ENCODE results near the gene SPG7.
"Not testable (repeated sequence)": the region's sequence is repeated elsewhere in the genome, so short reads cannot be mapped to it uniquely, and the experiment has no call there.

SPG7 gene

GRCh38 chr16:89581861-89582563, 73.8 kb downstream of the SPG7 start:
- DNase-seq = no peak

DNA sequence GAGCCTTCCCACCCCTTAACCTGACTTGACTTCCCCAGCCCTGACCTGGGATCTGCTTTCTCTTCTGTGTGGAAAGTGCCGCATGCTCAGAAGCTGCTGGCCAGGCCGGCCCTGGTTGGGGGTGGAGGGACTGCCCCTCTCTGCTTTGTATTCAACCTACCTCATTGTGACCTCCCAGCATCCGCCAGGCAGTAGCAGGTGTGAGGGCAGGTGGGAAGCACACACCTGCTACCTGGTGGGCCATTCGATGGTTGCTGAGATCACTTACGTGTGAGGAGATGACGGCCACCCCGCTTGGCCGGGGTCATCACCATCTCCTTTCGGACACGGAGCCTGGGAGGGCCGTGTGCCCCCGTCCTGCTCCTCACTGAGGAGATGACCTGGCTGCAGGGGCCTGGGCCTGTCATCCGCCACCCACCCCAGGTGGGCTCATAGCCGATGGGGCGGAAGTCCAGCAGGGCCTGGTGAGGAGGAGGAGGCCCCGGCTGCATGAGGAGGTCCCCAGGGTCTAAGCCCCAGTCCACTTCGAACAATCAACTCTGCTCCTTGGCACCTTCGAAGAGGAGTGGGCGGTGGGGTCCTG, 74.5 kb downstream of the SPG7 start:
- no peak for DNase-seq

GRCh38 chr16:89583197-89583894, 75.1 kb downstream of the SPG7 start:
- DNase-seq = no peak

GRCh38 chr16:89583895-89584644, 75.9 kb downstream of the SPG7 start:
- DNase-seq = no peak

DNA sequence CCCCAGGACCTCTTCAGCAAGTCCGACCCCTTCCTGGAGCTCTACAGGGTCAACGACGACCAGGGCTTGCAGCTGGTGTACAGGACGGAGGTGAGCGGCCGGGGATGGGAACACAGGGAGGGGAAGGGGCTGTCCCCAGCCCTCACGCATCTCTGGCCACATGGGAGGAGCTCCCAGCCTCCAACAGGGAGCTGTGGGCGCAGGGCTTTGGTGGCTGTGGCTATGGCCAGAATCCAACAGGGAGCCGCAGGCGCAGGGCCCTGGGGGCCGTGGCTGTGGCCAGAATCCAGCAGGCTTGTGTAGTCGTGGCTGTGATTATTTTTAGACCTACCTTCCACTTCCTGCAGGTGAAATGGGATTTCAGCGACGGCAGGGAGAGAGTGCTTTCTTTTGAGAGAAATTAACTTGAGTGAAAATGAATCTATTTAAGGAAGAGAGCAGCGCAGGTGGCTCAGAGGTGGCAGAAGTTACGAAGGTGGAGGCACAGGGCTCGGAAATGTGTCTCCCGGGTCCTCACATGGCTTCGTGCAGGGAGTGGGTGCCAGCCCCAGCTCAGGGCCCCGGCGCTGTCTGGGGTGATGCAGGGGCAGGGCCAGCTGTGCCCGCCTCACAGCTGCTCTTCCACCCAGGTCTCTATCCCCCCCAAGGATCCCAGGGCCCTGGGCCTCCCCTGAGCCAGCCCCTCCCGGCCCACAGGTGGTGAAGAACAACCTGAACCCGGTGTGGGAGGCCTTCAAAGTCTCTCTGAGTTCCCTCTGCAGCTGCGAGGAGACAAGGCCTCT, 76.8 kb downstream of the SPG7 start:
- no peak for DNase-seq

DNA sequence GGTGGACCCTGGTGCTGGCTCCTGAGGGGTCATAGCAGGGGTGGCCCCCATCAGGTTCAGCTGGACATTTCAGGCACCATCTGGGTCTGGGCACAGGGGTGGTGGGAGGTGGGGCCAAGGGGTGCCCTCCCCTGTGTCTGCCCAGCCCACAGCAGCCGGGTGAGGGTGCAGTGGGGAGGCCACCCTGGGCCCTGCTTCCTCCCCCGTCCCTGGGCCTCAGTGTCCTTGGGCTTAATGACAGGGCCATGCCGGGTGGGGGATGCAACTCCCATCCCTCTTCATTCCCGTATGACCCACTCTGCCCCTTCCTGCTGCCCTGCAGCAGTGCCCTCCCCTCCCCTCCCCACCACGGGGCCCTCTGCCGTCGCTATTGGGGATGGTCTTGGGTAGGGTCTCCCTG, 78.0 kb downstream of the SPG7 start:
- no peak for DNase-seq

GRCh38 chr16:89586853-89587252, 78.7 kb downstream of the SPG7 start:
- DNase-seq = no peak

DNA sequence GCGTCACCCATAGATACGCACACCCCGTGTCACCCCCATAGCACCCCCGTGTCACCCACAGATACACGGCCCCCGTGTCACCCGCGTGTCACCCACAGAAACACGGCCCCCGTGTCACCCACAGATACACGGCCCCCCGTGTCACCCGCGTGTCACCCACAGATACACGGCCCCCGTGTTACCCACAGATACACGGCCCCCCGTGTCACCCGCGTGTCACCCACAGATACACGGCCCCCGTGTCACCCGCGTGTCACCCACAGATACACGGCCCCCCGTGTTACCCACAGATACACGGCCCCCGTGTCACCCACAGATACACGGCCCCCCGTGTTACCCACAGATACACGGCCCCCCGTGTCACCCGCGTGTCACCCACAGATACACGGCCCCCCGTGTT, 79.5 kb downstream of the SPG7 start:
- DNase-seq = not testable (repeated sequence)

GRCh38 chr16:89588413-89589109, 80.4 kb downstream of the SPG7 start:
- DNase-seq = no peak

DNA sequence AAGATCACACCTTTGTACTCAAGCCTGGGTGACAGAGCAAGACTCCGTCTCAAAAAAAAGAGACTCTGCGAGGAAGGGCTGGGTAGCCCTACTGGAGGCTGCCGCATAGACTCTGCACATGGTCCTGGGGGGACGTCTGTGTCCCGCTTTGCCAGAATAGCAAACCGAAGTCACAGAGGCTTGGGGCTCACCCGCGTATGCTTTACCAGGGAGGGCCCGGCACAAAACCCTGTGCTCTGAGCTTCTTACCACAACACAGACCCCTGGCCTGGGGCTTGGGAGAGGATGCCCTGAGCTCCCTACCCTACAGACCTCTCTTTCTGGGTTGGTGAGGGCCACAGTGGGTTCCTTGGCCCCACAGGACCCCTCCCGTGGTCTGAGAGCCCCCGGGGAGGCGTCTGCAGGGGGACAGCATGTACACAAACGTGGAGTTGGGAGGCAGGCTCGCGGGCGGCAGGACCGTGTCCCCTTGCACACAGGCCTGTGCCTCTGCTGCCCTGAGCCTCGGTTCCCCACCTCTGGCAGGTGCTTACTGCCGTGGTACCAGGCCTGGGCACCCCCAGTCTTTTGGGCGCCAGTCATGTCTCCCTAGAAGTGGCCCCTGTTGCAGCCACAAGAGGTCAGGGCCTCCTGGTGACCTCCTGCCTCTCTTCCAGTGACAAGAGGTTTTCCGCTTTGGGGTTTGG, 81.2 kb downstream of the SPG7 start:
- no peak for DNase-seq

GRCh38 chr16:89593841-89594240, 85.6 kb downstream of the SPG7 start:
- DNase-seq = peak; percentile 48

DNA sequence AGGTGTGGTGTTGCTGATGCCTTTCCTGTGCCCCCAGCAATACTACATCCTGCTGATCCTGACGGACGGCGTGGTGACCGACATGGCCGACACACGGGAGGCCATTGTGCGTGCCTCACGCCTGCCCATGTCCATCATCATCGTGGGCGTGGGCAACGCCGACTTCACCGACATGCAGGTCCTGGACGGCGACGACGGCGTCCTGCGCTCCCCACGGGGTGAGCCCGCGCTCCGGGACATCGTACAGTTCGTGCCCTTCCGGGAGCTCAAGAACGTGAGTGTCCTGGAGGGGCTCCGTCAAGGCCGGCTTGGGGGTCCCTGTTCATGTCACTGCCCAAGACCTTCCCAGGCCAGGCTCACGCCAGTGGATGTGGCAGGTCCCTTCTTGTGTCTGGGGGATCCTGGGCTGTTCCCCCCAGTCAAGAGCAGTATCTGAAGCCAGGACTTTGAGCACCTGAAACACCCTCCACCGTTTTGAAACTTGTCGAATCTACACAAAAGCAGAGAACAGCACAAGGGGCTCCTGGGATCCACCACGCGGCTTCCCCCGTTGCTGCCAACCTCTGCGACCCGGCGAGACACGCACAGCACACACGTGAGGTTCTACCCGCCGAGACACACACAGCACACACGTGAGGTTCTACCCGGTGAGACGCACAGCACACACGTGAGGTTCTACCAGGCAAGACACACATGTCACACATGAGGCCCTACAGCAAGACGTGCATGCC, 87.3 kb downstream of the SPG7 start:
- DNase-seq = no peak

DNA sequence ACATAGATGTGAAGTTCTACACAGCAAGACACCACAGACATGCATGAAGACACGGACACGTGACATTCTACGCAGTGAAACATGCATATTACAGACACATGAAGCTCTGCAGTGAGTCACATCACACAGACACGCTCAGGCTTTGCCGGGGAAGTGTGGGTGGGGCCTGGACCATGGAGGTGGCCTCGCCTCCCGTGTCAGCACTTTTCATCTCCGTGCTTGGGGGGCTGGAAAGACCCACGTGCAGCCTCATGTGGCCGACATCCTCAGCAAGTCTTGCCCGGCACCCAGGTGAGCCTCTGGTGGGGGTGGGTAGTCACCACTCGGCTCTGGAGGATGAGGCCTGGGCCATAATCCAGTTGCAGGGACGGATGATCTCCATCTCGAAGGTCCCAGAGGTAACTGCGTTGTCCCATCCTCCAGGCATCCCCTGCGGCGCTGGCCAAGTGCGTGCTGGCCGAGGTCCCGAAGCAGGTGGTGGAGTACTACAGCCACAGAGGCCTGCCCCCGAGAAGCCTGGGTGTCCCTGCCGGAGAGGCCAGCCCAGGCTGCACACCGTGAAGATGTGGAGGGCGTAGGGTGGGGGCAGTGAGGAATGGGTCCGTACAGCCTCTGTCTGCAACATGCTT, 88.0 kb downstream of the SPG7 start:
- DNase-seq = no peak

DNA sequence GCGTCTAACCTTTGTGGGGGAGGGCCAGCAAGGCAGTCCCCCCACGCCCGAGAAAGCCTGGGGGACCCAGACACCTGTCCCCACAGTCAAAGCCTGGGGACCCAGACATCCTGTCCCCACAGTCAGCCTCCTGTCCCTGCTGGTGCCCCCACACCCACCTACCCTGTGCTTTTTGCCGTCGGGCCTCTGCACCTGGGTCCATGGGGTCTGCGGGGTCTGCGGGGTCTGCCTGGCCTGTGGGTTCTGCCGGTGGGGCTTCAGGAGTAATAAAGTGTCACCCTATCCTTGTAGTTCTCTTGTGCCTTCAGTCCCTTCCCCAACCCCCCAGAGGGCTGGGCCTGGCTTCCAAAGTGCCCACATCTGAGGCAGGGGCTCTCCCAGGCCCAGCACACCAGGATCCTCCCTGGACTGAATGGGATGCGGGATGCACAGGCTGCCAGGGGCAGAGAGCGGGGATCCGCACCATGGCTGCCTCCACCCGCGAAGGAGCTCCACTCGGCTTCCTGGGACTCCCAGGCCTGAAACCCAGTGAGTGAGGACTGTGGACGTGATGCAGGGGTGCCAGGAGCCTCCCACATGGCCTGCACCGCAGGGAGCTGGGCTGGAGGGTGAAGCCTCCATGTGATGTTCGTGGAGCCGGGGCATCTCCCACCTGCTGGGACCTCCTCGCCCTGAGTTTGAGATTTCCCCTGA, 88.9 kb downstream of the SPG7 start:
- DNase-seq = no peak

DNA sequence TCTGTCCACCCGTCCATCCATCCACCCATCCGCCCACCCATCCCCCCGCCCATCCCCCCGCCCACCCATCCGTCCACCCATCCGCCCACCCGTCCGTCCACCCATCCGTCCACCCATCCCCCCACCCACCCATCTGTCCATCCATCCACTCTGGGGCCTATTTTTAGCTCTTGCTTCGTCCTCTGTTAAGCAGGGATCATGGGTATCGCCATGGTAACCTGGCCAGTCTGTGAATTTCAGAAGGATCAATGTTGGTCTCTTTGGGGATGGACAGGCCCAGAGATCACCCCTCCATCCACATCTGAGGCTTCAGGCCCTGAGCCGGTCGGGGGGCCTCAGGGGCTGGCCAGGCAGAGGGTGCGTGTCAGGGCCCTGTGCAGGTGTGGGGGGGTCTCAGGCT, 90.0 kb downstream of the SPG7 start:
- DNase-seq = no peak

- peak; percentile 34 for DNase-seq
These were observed 91.3 kb downstream of the SPG7 start for GRCh38 chr16:89599451-89599858.

DNA sequence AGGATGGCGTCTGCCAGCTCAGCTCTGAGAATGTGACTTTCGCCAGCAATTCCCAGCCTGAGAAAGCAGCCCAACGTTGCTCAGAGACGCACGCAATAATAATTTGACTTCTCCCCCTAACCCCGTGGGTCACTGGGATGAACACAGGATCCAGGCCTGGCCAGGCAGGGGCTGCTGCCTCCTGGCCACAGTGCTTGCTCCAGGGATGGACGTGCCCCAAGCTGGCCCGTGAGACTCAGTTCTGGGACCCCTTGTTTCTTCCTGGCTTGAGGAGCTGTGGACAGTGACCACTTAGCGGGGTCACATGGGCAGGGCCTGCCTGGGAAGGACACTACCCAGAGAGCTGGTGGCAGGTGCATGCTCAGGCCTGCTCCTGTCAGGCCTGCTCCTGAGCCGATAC, 91.7 kb downstream of the SPG7 start:
- DNase-seq = no peak

DNA sequence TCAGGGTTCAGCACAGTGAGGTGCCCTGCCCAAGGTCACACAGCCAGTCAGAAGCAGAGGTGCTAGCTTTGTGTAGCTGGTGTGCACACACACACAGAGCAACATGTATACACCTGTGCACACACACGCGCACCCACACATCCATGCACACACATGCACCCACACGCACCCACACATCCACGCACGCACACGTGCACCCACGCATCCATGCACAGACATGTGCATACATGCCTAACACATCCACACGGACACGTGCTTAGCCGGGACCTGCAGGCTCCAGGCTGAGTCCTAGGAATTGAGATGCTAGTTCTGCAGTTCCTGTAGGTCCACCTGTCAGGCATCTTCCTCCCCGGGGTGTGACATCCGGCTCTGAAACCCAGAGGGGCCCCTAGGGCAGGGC, 92.2 kb downstream of the SPG7 start:
- DNase-seq = no peak

- no peak for DNase-seq
These were observed 92.8 kb downstream of the SPG7 start for GRCh38 chr16:89600956-89601355.

GRCh38 chr16:89601906-89602272, 93.7 kb downstream of the SPG7 start:
- no peak for DNase-seq
